Measurements from ENCODE around the gene SMPDL3A. TPM values are rescaled to one million over a fixed set of nuclear protein-coding genes. Genes with fewer than 3 reads are reported as not detected.

Gene SMPDL3A
- total RNA-seq, 1 donor from 2014 or later = 4.4 TPM

GRCh38 chr6:122799140-122799745, 10.2 kb downstream of the SMPDL3A start:
- no peak for ATAC-seq
- no peak for DNase-seq
- intact Hi-C loops (cut with micrococcal nuclease) = no loop called here

DNA sequence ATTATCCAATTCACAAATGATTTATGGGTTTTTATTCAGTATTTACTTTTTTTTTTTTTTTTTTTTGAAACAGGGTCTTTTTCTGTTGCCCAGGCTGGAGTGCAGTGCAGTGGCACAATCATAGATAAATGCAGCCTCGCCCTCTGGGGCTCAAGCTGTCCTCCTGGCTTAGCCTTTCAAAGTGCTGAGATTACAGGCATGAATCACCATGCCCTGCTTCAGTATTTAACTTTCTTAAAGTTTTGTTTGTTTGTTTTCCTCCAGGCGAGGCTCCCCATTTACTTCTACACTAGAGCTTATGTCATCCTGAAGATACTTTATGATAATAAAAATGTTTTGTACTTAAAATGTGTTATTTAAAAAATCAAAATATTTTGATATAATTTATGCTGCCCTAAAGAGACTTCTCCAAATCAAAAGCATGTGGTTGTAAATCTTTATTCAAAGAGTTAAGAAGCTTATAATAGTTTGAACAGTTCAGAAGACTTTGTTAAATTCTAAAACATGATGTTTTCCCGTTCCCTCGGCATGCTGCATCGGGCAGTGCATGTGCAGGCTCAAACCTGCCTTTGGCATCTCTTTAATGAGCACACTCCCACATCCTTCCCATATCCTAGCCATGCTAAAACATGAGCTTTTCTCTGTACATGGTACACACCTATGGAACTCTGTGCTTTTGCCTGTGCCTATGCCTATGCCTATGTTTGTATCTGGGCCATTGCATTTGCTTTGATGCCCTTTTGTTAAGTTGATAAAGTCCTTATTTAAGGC, 11.0 kb downstream of the SMPDL3A start:
- ATAC-seq (no peak), DNase-seq (no peak)
- intact Hi-C loops (cut with micrococcal nuclease) = no loop called here

- ATAC-seq (no peak), DNase-seq (no peak)
- intact Hi-C loops (cut with micrococcal nuclease) = no loop called here
These were observed 11.8 kb downstream of the SMPDL3A start for GRCh38 chr6:122800906-122801305.

DNA sequence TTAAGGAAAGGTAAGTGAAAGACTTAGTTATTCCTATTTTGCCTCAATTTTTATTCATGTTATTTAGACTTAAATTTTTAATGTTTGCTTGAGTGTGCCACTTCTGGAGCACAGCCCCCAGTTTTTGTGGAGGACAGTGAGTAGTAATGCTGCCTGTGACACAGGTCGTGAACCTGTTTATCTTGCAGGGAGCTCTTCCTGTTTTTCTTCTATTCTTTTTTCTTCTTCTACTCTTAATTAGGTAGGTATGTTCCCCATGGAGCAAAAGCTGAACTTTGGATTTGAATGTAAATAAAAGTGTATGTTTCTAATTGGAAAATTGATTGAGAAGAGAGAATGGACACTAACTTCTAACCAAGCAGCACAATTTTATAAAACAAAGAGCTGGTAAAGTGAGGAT, 12.3 kb downstream of the SMPDL3A start:
- no peak for DNase-seq
- intact Hi-C loops (cut with micrococcal nuclease) = no loop called here
- no peak for ATAC-seq

- intact Hi-C loops (cut with micrococcal nuclease) = no loop called here
- no peak for ATAC-seq
- no peak for DNase-seq
These were observed 14.2 kb downstream of the SMPDL3A start for GRCh38 chr6:122803171-122803661.

DNA sequence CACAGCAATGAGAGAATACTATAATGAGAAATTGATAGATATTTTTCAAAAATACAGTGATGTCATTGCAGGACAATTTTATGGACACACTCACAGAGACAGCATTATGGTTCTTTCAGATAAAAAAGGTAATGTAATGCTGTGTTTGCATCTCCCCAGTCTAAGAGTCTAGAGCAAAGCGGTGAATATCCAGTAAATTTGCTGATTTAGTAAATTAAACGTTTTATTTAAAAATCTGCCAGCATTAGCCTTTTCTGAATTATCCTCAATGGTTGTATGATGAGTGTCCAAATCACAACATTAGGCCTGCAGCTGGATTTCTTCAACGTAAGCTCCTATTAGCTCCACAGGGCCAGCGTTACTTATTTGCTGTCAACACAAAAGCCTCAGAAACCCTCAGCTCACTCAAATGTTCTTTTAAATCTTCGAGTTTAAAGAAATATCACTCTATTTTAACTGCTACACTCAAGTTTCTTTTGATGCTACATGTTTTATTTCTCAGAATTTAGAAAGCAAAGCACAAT, 16.0 kb downstream of the SMPDL3A start:
- peak; percentile 52 for ATAC-seq
- DNase-seq = no peak
- intact Hi-C loops (cut with micrococcal nuclease) = no loop called here

DNA sequence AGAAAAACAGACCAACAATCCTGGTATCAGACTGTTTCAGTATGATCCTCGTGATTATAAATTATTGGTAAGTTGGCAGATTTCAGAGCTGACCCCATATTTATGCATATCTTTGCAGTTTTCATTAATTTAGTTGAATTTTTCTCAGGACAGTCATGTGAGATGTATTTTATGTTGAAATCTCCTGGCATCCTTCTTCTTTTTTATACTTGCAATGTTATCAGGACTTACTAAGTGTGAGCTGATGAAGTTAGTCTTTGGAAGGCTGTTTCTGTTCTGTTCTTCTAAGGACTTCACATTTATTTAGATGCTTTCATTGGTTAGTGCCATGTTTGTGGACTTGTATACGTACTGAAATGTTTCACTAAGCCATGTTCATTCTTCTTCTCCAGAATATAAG, 17.2 kb downstream of the SMPDL3A start:
- ATAC-seq = peak; percentile 38
- intact Hi-C loops (cut with micrococcal nuclease) = no loop called here

DNA sequence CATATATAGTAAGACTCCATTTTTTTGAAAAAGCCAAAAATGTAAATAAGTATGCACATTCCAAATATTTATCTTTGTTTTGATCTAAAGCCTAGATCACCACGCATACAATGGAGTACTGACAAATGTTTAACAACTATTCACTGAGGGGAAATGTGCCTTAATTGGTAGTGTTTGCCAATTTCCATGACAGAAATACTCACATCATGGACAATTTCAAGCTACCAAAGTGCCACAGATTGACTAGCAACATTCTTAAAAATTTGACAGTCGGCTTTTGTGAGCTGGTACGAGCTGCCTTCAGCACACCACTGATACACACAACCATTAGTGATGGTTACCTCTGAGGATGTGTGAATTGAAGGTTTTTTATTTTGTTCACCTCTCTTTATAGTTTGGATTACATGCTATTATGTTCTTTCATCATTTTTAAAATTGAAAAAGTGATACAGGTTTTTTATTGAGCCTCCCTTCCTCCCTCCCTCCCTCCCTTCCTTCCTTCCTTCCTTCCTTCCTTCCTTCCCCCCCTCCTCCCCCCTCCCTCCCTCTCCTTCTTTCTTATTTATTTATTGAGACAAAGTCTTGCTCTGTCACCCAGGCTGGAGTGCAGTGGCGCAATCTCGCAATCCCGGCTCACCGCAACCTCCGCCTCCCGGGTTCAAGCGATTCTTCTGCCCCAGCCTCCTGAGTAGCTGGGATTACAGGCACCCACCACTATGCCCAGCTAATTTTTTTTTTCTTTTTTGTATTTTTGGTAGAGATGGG, 19.2 kb downstream of the SMPDL3A start:
- intact Hi-C loops (cut with micrococcal nuclease) = no loop called here
- DNase-seq (no peak), ATAC-seq (no peak)

More for the DNA sequence above, 17.2 kb downstream of the SMPDL3A start:
- DNase-seq = no peak

DNA sequence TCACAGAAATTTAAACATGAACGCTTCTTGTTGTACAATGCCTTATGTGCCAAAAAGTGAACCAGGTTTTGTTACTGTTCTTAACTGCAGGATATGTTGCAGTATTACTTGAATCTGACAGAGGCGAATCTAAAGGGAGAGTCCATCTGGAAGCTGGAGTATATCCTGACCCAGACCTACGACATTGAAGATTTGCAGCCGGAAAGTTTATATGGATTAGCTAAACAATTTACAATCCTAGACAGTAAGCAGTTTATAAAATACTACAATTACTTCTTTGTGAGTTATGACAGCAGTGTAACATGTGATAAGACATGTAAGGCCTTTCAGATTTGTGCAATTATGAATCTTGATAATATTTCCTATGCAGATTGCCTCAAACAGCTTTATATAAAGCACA, 19.9 kb downstream of the SMPDL3A start:
- DNase-seq (no peak), ATAC-seq (no peak)
- intact Hi-C loops (cut with micrococcal nuclease) = no loop called here

DNA sequence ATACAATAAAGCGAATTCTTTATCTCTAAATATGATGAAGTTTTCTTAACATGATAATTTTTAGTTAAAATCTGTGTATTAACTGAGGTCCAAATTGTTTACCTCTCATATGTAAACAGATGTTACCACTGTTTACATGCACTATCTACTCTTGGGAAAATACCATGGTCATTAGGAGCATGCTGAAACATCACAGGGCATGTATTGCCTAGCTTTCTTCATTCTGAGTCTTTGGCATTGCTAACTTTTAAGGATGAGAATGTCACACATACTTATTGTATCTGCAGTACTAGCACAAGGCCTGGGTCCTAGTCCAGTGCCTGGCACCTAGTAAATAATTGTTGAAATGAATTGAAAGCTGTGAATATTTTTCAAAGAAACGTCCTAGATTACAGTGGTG, 20.6 kb downstream of the SMPDL3A start:
- DNase-seq (no peak), ATAC-seq (no peak)
- intact Hi-C loops (cut with micrococcal nuclease) = no loop called here

- no peak for ATAC-seq
- no peak for DNase-seq
- intact Hi-C loops (cut with micrococcal nuclease) = no loop called here
These were observed 21.1 kb downstream of the SMPDL3A start for GRCh38 chr6:122810189-122810588.

GRCh38 chr6:122817358-122817757, 28.3 kb downstream of the SMPDL3A start:
- intact Hi-C loops (cut with micrococcal nuclease) = no loop called here
- ATAC-seq = no peak
- DNase-seq = no peak

DNA sequence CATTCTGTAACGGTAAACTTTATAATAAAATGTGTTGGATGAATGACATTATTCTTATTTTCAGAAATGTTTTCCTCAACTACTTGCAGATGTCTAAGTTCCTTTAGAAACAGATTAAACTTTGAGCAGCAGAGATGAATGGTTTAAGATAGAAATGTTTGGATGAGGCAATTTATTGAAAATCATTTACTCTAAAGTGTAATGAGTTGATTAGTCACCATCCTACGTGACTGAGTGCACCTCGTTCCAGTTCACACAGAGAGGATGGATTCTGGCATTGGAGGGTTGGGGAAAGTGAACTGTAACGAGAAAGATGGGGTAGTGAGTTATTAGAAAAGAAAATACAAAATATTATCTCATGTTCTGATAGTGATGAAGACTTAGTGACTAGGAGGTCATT, 28.7 kb downstream of the SMPDL3A start:
- no peak for DNase-seq
- intact Hi-C loops (cut with micrococcal nuclease) = no loop called here

GRCh38 chr6:122818866-122819265, 29.8 kb downstream of the SMPDL3A start:
- ATAC-seq = no peak
- intact Hi-C loops (cut with micrococcal nuclease) = no loop called here

More for the DNA sequence above, 28.7 kb downstream of the SMPDL3A start:
- no peak for ATAC-seq

DNA sequence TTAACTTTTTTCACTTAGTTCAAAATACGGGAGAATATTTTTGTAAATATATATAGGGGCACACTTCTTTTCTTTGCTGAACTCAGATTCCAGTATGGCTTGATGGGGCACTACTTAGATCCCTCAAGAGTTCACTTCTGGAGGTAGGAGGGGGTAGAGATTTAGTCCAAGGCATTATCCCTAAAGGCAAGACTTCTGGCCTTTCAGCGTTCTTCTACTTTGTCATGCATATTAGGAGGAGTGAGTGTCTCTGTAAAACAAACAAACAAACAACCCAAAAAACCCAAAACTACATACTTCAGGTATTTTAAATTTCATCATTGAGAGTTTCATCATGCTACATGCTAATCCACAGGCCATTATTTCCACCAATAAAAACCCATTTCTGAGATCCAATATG, 32.0 kb downstream of the SMPDL3A start:
- ATAC-seq (no peak), DNase-seq (no peak)
- intact Hi-C loops (cut with micrococcal nuclease) = no loop called here

More at GRCh38 chr6:122818866-122819265, 29.8 kb downstream of the SMPDL3A start:
- DNase-seq = no peak

DNA sequence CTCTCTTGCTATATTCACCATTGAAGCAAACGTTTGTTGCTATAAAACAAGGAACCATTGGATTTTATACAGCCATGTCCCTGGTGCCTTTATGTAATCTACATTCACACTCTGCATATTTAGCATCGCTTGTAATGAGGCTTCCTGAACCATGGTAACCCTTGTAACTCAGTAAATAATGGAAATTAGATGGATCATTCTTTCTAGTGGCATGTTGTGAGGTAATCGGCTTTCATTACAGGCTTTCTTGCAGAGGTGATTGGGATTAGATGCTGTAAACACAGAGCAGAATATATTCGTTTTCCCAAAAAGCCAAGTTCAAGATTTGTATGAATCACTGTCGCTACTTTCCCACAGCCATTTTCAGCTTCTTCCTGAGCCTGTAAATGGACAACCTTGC, 36.1 kb downstream of the SMPDL3A start:
- DNase-seq (no peak), ATAC-seq (no peak)
- intact Hi-C loops (cut with micrococcal nuclease) = no loop called here

GRCh38 chr6:122829456-122829855, 40.4 kb downstream of the SMPDL3A start:
- intact Hi-C loops (cut with micrococcal nuclease) = no loop called here
- ATAC-seq = no peak
- no peak for DNase-seq

DNA sequence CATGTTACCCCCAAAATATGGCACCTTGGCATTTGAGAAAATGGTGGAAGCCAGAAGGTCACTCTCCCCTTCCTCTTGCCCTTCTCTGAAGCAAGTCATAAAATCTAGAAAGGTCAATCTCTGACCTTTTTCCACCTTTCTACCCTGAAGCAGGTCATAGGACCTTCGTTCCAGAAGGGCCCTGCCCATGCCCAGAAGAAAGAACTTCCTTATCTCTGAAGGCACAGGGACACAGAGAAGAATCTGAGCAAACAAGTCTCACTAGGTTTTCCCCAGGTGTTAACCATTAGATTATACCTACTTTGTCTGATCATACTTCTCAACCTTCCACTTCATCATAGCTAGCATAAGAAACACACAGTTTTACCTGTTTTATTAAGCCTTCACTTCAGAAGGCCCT, 42.5 kb downstream of the SMPDL3A start:
- no peak for ATAC-seq
- intact Hi-C loops (cut with micrococcal nuclease) = no loop called here
- no peak for DNase-seq

DNA sequence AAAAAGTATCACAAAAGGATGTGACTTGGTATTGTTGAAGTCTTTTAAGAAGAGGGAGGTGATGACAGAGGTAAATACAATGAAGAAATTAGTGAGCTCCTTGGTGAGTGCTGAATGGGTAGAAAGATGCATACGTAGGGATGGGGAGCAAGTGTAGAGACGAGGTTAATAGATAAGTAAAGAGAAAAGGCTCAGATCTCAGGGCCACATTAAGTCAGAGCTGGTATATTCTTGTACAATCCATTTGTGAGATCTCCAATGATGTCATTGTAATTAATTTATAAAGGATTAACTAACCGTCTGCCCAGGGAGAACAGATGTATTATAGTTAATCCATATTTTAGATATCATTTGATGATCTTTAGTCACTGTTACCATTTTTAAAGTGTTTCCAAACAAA, 43.4 kb downstream of the SMPDL3A start:
- DNase-seq (no peak), ATAC-seq (no peak)
- intact Hi-C loops (cut with micrococcal nuclease) = no loop called here

DNA sequence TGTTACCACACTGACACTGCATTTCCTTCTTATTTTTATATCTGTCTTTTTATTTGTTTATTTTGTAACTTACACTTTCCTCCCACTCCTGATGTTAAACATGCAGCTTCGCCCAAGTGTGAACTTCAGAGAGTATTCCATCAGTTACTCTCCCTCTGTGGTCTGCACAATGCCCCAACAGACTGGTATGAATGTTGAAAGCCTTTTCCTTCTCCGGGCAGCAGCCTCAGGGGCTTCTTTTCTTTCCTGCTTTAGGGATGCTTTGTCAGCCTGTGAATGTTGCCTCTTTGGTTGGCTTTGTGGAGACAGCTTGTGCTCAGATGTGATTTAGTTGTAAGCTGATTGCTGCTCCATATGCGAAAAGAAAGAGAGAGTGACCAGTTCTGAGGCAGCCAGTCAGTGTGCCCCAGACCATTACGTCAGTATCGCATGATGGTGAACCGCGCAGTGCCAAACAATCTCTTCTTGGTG, 44.0 kb downstream of the SMPDL3A start:
- ATAC-seq (no peak), DNase-seq (no peak)
- intact Hi-C loops (cut with micrococcal nuclease) = no loop called here
